GM12892 (cell line): ENCODE measurements around the gene PITPNC1.

Experiments
- POLR2A ChIP-seq: IDR thresholded peaks from 2 replicates; pipeline ENCODE4 v1.6.1; 2011; ENCODE audit warnings: low read depth, low read length, control low read depth
- POLR2AphosphoS5 ChIP-seq: IDR thresholded peaks from 2 replicates; pipeline ENCODE4 v1.6.1; 2011; ENCODE audit warnings: low read depth, low read length, control low read depth
- TAF1 ChIP-seq: IDR thresholded peaks from 2 replicates; pipeline ENCODE4 v1.6.1; 2011; ENCODE audit warnings: low read depth, mild to moderate bottlenecking, control low read depth, low read length, borderline replicate concordance

GRCh38 chr17:67433248-67433924 is 56.3 kb downstream of the PITPNC1 start:
- TF ChIP-seq POLR2A, result no peak
- no peak for TF ChIP-seq TAF1
- TF ChIP-seq POLR2AphosphoS5, result no peak
